Measurements from ENCODE around the gene MOSPD3. TPM values are rescaled to one million over a fixed set of nuclear protein-coding genes. Genes with fewer than 3 reads are reported as not detected.

Gene MOSPD3
- total and polyA plus RNA-seq, 10 of the 15 experiments (the other 5 are each of a cell fraction or from before 2014, with no cell fraction given): 0.61 to 13.6 (median 4.1) TPM

GRCh38 chr7:100589341-100589947 is 22.9 kb upstream of the MOSPD3 start:
- ATAC-seq (no peak), FAIRE-seq (no peak), DNase-seq (ENCODE audit: low read depth, low spot score) (no peak)
- no peaks in the 10 kb centered on the region for H4K20me1 ChIP-seq (ENCODE audit: control insufficient read depth, insufficient read depth)
- no peaks in the 10 kb centered on the region for H3K9me3 ChIP-seq (replicated peaks; ENCODE audit: control insufficient read depth, insufficient read depth, low read length)
- no peak overlapping the region for H3K27ac ChIP-seq (ENCODE audit: control insufficient read depth, insufficient read depth)
- H3K36me3 ChIP-seq (ENCODE audit: control insufficient read depth in 2 of 2, insufficient read depth in 2 of 2, low read length in 1 of 2): no peaks in the 10 kb centered on the region
- no peak overlapping the region for H3K9ac ChIP-seq (ENCODE audit: control insufficient read depth, insufficient read depth, low read length)
- SMC1A ChIA-PET (ENCODE audit: uncharacterized antibody, unreplicated experiment): interaction anchor here (0.9 to 2.3 kb wide), 5 partner anchors 24 to 134 kb away, joined by 3 to 13 read pairs (median 5); no protein-coding TSS in a partner anchor
- no peak overlapping the region for H3K4me3 ChIP-seq
- 50% methylated on average over 6 of the region's 7 CpGs for WGBS (ENCODE audit: insufficient coverage, insufficient replicate concordance, low lambda C conversion rate, missing lambda C conversion rate)
- no peak for TF ChIP-seq SIX5 (IDR thresholded peaks at IDR 0.05; ENCODE audit: low read depth, low read length, severe bottlenecking)
- peaks cover 9% of the 10 kb centered on the region for H3K4me1 ChIP-seq (ENCODE audit: control insufficient read depth, insufficient read depth, low read length)
- RAD21 ChIA-PET (ENCODE audit: unreplicated experiment): interaction anchor here (0.8 to 1.6 kb wide), 10 partner anchors 24 to 263 kb away, joined by 3 to 6 read pairs (median 4); partner anchors contain the start of genes SLC12A9 and ZCWPW1
- no peak overlapping the region for H3K4me2 ChIP-seq (ENCODE audit: control insufficient read depth, insufficient read depth)
- BruUV-seq (replicated peaks): no TSS peak
- in situ Hi-C loops (cut with MboI) (no loop called here), intact Hi-C loops (cut with micrococcal nuclease; ENCODE audit: unreplicated experiment) (no loop called here)
- no peak overlapping the region for H2AFZ ChIP-seq (ENCODE audit: control insufficient read depth, low read depth, low read length)
- POLR2A ChIA-PET: interaction anchor here (0.8 kb wide), 1 partner anchor 107 kb away, joined by 3 read pairs; no protein-coding TSS in a partner anchor
- H3K27me3 ChIP-seq (replicated peaks in 1 of 2; ENCODE audit: control insufficient read depth in 2 of 2, insufficient read depth in 2 of 2, low read length in 1 of 2): no peaks in the 10 kb centered on the region
- peaks cover 15% of the 10 kb centered on the region for H3K79me2 ChIP-seq (ENCODE audit: control insufficient read depth, insufficient read depth, low read length)
- CTCF ChIA-PET: interaction anchor here (0.8 to 11.6 kb wide), 19 partner anchors 9 to 645 kb away, joined by 3 to 190 read pairs (median 4); partner anchors contain the start of genes MOSPD3 and POP7

- Histone ChIP-seq H3K4me2 (ENCODE audit: control insufficient read depth, insufficient read depth) (no peak overlapping the region), H3K4me3 (no peak overlapping the region), H2AFZ (ENCODE audit: control insufficient read depth, low read depth, low read length) (no peak overlapping the region), H3K27me3 (replicated peaks in 1 of 2; ENCODE audit: control insufficient read depth in 2 of 2, insufficient read depth in 2 of 2, low read length in 1 of 2) (no peaks in the 10 kb centered on the region), H3K79me2 (ENCODE audit: control insufficient read depth, insufficient read depth, low read length) (peaks cover 7% of the 10 kb centered on the region), H3K27ac (ENCODE audit: control insufficient read depth, insufficient read depth) (no peak overlapping the region), H3K9me3 (replicated peaks; ENCODE audit: control insufficient read depth, insufficient read depth, low read length) (no peaks in the 10 kb centered on the region), H3K4me1 (ENCODE audit: control insufficient read depth, insufficient read depth, low read length) (peaks cover 4% of the 10 kb centered on the region), H4K20me1 (ENCODE audit: control insufficient read depth, insufficient read depth) (no peaks in the 10 kb centered on the region), H3K9ac (ENCODE audit: control insufficient read depth, insufficient read depth, low read length) (no peak overlapping the region), H3K36me3 (ENCODE audit: control insufficient read depth in 2 of 2, insufficient read depth in 2 of 2, low read length in 1 of 2) (no peaks in the 10 kb centered on the region)
- ChIA-PET SMC1A (ENCODE audit: uncharacterized antibody, unreplicated experiment) (interaction anchor here (0.9 to 2.3 kb wide), 2 partner anchors 102 to 122 kb away, joined by 3 to 11 read pairs; no protein-coding TSS in a partner anchor), RAD21 (ENCODE audit: unreplicated experiment) (no interaction called here), CTCF (interaction anchor here (0.5 to 11.6 kb wide), 5 partner anchors 22 to 187 kb away, joined by 3 to 190 read pairs (median 21); partner anchors contain the start of genes MOSPD3 and POP7), POLR2A (no interaction called here)
- 46% methylated on average over 20 of the region's 20 CpGs for WGBS (ENCODE audit: insufficient coverage, insufficient replicate concordance, low lambda C conversion rate, missing lambda C conversion rate)
- ATAC-seq (no peak), DNase-seq (ENCODE audit: low read depth, low spot score) (no peak), FAIRE-seq (no peak)
- intact Hi-C loops (cut with micrococcal nuclease; ENCODE audit: unreplicated experiment): no loop called here
- BruUV-seq (replicated peaks): no TSS peak
- in situ Hi-C loops (cut with MboI): no loop called here
- TF ChIP-seq ESRRA (IDR thresholded peaks at IDR 0.05; ENCODE audit: low read length) (no peak), USF1 (IDR thresholded peaks at IDR 0.05; ENCODE audit: borderline replicate concordance, extremely low read length, insufficient read depth, low read depth, low read length) (no peak), FOXM1 (IDR thresholded peaks at IDR 0.05; ENCODE audit: low read depth, low read length) (no peak), MEF2B (IDR thresholded peaks at IDR 0.05; ENCODE audit: partially characterized antibody, poor library complexity, severe bottlenecking) (no peak), ZNF24 (IDR thresholded peaks at IDR 0.05) (no peak), CHD2 (IDR thresholded peaks at IDR 0.05; ENCODE audit: borderline replicate concordance, low read depth, low read length) (no peak), CBX5 (IDR thresholded peaks at IDR 0.05; ENCODE audit: low read depth) (no peak), SPI1 (IDR thresholded peaks at IDR 0.05; ENCODE audit: borderline replicate concordance, insufficient read depth, low read depth, low read length) (no peak), SMAD5 (IDR thresholded peaks at IDR 0.05; ENCODE audit: low read depth) (no peak), STAT1 (conservative IDR thresholded peaks at IDR 0.05) (no peak), YBX1 (IDR thresholded peaks at IDR 0.05) (no peak), SRF (IDR thresholded peaks at IDR 0.05; ENCODE audit: low read depth in 2 of 2, low read length in 2 of 2) (no peak), RAD51 (IDR thresholded peaks at IDR 0.05) (no peak), RELA (IDR thresholded peaks at IDR 0.05; ENCODE audit: borderline replicate concordance, partially characterized antibody) (no peak), TCF12 (IDR thresholded peaks at IDR 0.05; ENCODE audit: low read depth, low read length) (no peak), ZSCAN29 (IDR thresholded peaks at IDR 0.05) (no peak)
These were observed 22.1 kb upstream of the MOSPD3 start for GRCh38 chr7:100590077-100590737.
